Cortex of kidney (tissue), 1 donor: ENCODE data around the gene AP2A1.

Experiments used
- DNase-seq: peaks from one replicate; lab custom pipeline; 2025; lab: John Stamatoyannopoulos, UW

AP2A1 gene

DNA sequence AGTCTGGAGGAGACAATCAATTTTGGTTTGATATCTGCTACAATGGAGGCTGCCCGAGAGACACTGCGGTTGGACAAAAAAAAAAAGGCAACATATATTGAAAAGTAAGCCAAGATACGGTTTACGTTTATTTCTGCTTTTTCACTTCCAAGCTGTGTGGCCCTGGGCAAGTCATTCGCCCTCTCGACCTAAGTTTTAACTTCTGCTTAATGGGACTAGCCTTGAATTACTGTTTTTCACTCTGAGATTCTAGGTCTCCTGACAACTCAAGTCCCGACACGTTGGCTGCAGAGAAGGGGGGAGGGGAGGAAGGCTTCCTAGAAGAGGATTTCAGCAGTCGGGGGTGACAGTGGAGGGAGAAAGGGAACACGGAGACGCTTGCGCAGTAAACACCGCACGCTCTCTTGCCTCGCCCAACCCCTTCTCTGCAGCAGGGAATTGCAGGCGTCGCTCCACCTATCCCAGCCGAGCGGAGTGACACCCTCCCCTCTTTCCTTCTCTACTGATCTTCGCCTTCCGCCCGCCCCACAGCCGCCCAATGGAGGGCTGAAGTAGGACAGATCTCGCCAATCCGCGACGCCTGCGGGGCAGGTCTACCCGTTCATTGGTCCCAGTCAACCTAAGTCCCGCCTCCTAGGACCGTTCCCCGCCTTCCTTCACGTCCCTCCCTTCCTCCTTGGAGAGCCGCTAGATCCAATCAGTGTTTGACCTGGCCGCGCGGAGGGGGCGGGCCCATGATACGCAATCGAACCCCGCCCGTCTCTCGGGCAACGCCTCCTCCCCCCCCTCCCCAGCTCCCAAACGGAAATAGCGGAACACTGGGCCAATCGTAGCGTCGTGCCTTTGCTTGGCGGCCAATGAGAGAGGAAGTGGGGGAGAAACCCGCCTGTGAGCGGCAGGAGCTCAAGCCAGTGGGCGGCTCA is 533 bp upstream of the AP2A1 start:
- DNase-seq = peak; percentile 91

GRCh38 chr19:49767381-49767780 is 580 bp downstream of the AP2A1 start:
- DNase-seq = no peak

DNA sequence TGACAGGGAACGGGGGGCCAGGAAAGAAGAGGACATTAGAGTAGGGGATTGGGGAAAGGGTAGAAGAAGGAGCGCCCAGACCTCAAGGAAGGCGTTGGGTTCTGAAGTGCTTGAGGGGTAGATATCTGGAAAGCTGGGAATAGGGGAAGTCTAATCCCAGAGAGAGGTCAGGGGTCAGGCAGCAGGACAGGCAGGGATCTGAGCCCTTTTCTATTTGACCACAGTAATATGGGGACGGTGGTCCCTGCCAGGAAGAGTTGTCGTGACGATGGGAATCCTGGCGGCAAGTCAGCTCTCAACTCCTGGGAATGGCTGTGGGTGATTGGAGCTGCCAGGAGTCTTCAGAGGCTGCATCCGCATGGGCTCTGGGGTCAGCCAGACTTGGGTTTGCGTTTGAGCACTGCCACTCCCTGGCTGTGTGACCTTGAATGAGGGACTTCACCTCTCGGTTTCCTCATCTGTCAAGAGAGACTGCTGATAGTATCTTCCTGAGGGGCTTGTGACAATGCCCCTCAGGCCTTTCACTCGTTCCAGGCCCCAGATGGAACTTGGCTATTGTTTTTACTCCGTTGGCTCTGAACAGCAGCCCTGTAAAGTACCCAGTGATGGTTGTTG is 1.3 kb downstream of the AP2A1 start:
- no peak for DNase-seq

- no peak for DNase-seq
Observed at GRCh38 chr19:49770529-49770928, 3.7 kb downstream of the AP2A1 start.

GRCh38 chr19:49771674-49772139 is 4.9 kb downstream of the AP2A1 start:
- DNase-seq = no peak

GRCh38 chr19:49772850-49773432 is 6.1 kb downstream of the AP2A1 start:
- no peak for DNase-seq

DNA sequence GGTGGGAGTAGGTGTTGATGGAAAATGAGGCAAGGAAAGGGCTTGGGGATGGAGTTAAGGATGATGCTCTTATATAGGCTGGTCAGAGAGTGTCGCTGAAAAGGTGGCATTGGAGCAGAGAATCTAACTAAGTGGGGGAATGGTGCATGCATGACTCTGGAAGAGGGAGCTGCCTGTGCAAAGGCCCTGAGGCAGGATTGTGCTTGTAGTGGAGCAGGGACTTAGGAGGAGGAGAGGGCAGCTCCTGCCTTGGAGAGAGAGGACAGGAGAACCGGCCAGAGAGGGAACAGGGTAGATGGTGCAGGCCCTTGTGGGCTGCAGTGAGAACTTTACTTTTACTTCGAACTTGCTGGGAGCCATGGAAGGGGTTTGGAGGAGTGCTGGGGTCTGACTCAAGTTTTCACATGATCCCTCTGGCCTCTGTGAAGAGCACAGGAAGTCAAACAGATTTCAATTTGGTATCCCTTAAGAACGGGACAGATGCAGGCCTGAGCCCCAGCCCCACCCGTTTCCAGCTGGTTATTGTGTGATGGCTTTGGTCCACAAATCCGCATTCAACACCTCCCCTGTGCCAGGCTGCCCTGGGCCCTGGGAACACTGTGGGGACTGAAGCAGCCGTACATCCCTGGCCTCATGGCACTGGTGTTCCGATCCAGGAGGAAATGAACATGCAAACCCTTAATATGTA is 7.0 kb downstream of the AP2A1 start:
- DNase-seq = no peak

DNA sequence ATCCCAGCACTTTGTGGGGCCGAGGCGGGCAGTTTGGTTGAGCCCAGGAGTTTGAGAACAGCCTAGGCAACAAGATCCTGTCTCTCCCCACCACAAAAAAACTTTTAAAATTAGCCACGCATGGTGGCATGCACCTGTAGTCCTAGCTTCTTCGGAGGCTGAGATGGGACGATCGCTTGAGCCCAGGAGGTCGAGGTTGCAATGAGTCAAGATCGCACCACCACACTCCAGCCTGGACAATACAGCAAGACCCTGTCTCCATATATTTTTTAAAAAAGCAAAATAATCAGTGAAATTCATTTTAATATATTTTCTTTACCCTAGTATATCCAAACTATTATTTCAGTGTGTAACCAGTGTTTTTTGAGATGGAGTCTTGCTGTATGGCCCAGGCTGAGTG is 8.2 kb downstream of the AP2A1 start:
- DNase-seq = no peak

DNA sequence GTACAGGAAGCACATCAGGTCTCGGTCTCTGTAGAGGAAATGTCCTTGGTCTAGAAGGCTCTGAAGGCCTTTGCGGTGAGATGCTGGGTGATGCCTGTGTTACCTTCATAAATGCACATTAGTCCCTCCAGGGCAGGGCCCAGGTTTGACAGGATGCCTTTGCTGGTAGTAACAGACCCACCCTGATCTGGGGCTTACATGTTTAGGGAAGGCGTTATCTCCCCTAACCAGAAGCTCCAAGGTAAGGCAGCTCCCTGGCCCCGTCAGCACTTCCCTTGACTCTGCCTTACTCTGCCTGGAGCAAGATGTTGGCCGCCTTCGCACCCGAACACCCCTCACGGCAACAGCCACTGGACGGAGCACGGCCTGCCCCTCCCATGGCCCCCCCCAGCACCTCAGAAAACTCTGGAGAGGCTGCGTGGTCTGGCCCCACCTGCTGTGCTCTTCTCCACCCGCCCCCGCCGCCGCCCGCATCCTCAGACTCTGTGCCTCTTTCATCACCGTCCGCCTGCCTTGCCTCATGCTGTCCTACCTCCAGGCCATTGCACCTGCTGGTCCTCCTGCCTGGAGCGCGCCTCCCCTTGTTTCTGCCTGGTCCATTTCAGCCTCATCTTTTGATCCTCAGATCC is 9.1 kb downstream of the AP2A1 start:
- no peak for DNase-seq

DNA sequence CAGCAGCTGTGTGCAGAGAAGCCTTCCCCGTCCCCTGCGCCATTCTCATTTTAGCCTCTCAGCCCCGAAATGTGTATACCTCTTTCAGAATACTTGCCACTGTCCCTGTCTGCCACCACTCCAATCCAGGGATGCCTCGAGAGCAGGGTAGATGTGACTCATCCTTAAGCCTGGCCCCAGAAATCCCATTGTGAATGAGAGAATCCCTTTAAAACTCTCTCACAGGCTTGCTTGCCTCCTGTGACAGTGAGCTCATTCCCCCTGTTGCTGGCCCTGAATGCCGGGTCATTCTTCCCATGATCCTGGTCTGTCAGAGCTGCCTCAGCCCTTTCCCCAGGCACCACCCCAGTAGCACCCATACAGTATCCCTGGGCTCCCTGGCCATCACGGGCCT is 9.6 kb downstream of the AP2A1 start:
- DNase-seq = no peak

DNA sequence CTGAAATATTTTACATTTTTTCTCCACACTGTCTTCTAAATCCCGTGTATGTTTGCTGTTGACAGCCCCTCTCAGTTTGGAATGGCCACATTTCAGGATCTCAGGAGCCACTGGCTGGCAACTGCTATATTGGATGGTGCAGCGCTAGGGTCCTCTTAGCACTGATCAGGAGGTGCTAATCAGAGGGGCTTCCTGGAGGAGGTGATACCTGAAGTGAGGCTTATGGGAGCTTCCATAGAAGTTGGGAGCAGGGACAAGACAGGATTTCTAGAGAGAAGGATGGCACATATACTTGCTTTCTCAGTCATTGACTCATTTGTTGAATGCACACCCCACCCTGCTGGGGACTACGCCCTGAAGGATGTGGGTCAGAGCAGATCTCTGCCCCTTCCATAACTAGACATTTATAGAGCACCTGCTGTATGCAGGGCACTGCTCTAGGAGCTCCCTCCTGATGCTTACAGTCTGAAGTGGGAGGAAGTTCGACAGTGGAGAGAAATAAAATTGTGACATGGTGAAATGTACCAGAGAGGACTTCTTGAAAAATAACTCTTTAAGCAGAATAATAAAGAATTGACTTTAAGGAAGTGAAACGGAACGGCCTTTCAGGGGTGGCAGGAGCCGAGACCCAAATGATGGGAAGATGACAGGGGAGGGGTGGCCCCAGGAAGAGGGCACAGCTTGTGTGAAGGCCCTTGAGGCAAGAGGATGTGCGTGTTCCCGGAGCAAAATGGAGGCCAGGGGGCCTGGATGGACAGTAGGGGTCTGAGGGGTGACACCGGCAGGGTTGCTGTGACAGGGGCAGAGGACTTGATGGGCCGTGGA is 13.1 kb downstream of the AP2A1 start:
- no peak for DNase-seq

DNA sequence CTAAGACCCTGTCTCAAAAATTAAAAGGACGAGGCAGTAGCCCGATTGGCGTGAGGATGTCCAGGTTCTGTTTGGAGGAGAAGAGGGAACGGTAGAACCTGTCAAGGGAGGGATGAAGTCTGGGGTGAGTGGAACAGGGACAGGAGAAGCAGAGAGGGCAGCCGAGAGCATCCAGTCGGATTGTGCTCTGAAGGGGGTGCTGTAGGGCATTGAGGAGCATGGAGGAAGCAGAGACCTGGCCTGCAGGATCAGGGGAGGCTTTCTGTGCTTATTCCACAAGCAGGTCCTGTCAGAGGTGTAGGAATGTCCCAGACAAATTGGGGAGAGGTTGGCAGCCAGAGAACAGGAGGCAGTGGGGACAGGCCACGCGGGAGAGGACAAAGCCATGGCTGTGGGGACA is 14.1 kb downstream of the AP2A1 start:
- no peak for DNase-seq

DNA sequence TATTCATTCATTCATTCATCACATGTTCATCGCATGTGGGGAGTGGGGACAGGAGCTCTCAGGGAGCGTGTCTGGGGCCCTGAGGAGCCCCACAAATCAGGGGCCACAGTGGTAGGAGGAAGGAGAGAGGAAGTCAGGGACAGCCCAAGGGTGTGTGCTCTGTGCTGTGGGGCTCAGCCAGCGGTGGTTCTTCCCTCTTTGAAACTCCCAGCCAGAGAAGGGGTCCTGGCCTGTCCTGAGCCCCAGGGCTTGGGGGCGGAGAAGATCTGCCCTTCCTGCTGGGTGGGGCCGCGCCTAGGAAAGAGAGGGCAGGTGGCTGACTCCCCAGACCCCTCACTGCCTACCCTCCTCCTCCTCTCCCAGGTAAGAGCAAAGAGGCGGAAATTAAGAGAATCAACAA is 14.6 kb downstream of the AP2A1 start:
- no peak for DNase-seq

- no peak for DNase-seq
Observed at GRCh38 chr19:49782515-49782914, 15.7 kb downstream of the AP2A1 start.

- DNase-seq = no peak
Observed at GRCh38 chr19:49786376-49786820, 19.6 kb downstream of the AP2A1 start.

DNA sequence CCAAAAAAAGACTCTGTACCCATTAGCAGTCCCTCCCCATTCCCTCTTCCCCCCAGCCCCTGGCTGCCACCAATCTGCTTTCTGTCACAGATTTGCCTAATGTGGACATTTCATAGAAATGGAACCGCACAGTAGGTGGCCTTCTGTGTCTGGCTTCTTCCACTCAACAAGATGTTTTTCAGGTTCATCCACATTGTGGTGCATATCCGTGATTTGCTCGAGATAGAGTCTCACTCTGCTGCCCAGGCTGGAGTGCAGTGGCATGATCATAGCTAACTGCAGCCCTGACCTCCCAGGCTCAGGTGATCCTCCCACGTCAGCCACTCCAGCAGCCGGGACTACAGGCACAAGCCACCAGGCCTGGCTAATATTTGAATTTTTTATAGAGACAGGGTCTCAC is 20.9 kb downstream of the AP2A1 start:
- DNase-seq = no peak

DNA sequence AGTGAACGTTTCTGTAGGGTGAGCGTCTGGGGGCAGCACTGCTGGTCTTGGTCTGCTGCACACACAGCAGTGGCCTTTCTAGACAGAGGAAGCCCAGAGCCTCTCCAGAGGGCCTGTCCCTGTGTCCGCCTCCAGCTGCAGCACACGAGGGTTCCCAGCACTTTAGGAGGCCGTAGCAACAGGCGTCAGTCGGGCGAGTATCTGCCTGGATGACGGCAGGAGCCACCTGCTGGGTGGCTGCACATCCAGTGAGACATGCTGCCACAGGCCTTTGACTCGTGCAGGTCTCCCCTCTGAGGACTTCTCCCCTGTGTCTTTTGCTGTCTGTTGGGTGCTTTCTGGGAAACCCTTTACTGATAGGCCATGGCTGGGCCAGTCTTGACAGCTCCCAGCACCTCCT is 22.1 kb downstream of the AP2A1 start:
- DNase-seq = no peak

GRCh38 chr19:49790866-49791265 is 24.1 kb downstream of the AP2A1 start:
- no peak for DNase-seq

GRCh38 chr19:49791776-49792445 is 25.1 kb downstream of the AP2A1 start:
- no peak for DNase-seq

DNA sequence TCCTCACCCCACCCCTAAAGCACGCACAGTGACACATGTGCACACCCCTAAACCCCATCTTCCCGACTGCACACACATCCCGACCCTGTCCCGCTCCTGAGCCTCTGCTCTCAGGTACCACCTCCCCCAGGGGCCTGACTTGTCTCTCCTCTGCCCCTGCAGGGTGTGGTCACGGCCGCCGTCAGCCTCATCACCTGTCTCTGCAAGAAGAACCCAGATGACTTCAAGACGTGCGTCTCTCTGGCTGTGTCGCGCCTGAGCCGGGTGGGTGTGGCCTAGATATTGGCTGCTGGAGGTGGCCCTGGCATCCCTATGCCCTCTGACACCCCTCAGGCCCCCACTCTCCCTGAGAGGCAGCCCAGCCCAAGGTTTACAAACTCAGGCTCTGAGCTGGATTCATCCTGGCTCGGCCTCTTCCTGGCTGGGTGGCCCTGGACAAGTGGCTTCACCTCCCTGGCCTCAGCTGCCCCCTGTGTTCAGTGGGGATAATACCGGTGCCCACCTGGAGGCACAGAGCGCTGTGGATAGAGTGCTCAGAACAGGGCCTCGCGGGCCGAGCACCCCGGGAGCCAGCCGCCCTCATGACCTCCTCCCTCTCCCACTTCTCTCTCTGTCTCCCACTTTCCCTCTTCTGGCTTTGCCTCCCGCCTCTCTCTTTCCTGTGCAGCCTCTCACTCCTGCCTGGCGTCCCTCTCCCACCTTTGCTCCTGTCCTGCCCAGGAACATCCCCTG is 26.2 kb downstream of the AP2A1 start:
- DNase-seq = no peak
